Measurements from ENCODE around the gene ADCY1.

ADCY1 gene

GRCh38 chr7:45681596-45682357, 107.6 kb downstream of the ADCY1 start:
- DNase-seq = no peak

- DNase-seq = no peak
Observed at GRCh38 chr7:45682358-45682735, 108.2 kb downstream of the ADCY1 start.

- DNase-seq = no peak
Observed at GRCh38 chr7:45682836-45683555, 108.8 kb downstream of the ADCY1 start.

GRCh38 chr7:45683556-45684148, 109.5 kb downstream of the ADCY1 start:
- no peak for DNase-seq

- DNase-seq = no peak
Observed at GRCh38 chr7:45684910-45685618, 110.9 kb downstream of the ADCY1 start.

- no peak for DNase-seq
Observed at GRCh38 chr7:45685619-45686240, 111.6 kb downstream of the ADCY1 start.

- DNase-seq = no peak
Observed at GRCh38 chr7:45686441-45687184, 112.4 kb downstream of the ADCY1 start.

- no peak for DNase-seq
Observed at GRCh38 chr7:45687185-45687560, 113.0 kb downstream of the ADCY1 start.

GRCh38 chr7:45687721-45688120, 113.6 kb downstream of the ADCY1 start:
- no peak for DNase-seq

- DNase-seq = no peak
Observed at GRCh38 chr7:45688382-45688781, 114.2 kb downstream of the ADCY1 start.

GRCh38 chr7:45689011-45689796, 115.0 kb downstream of the ADCY1 start:
- no peak for DNase-seq

GRCh38 chr7:45689797-45690761, 115.9 kb downstream of the ADCY1 start:
- no peak for DNase-seq

GRCh38 chr7:45690762-45691150, 116.6 kb downstream of the ADCY1 start:
- no peak for DNase-seq

GRCh38 chr7:45691155-45691656, 117.0 kb downstream of the ADCY1 start:
- DNase-seq = no peak

GRCh38 chr7:45692031-45692430, 117.9 kb downstream of the ADCY1 start:
- no peak for DNase-seq

GRCh38 chr7:45695249-45695995, 121.3 kb downstream of the ADCY1 start:
- DNase-seq = no peak

GRCh38 chr7:45696476-45696875, 122.3 kb downstream of the ADCY1 start:
- DNase-seq = no peak

- no peak for DNase-seq
Observed at GRCh38 chr7:45697576-45698136, 123.5 kb downstream of the ADCY1 start.

All from stimulated activated CD4-positive, alpha-beta T cell treated with anti-CD3 and anti-CD28 coated beads, Interleukin-15, amount 100 ng/mL, for 24 hours (primary cell).